HepG2 (cell line): Measurements from ENCODE around the gene ABCA2. TPM values are rescaled to one million over a fixed set of nuclear protein-coding genes. Genes with fewer than 3 reads are reported as not detected.
A peak's percentile ranks its signal among the peaks of the same experiment; 100 is the strongest.

Experiments used
- AGO1 ChIP-seq: fragments of 200-400 bp; formaldehyde crosslinking; IDR thresholded peaks from 2 replicates; pipeline ENCODE4 v1.6.1; 2017; ENCODE audit warnings: mild to moderate bottlenecking, low read depth, low read length, moderate library complexity; ENCODE audit not compliant: poor library complexity, severe bottlenecking
- ARHGAP35 ChIP-seq: sonication (generic); formaldehyde crosslinking; IDR thresholded peaks from 2 replicates; pipeline ENCODE4 v1.9.0; 2022; ENCODE audit warnings: mild to moderate bottlenecking, inconsistent platforms, moderate library complexity, missing genetic modification reagents, borderline replicate concordance
- CENPT ChIP-seq: sonication (generic); formaldehyde crosslinking; IDR thresholded peaks from 2 replicates; pipeline ENCODE4 v1.8.0; 2022; ENCODE audit warnings: low read depth, mild to moderate bottlenecking, moderate library complexity, missing genetic modification reagents
- IKZF4 ChIP-seq: sonication (generic); formaldehyde crosslinking; IDR thresholded peaks from 2 replicates; pipeline ENCODE4 v1.5.1; 2020; ENCODE audit warnings: borderline replicate concordance, mild to moderate bottlenecking, low read depth, missing genetic modification reagents; ENCODE audit errors: not compliant biosample characterization
- ISL2 ChIP-seq: sonication (generic); formaldehyde crosslinking; IDR thresholded peaks from 2 replicates; pipeline ENCODE4 v1.5.0; 2020; ENCODE audit warnings: missing genetic modification reagents
- KLF9 ChIP-seq: IDR thresholded peaks from 2 replicates; pipeline ENCODE4 v1.6.1; 2016; ENCODE audit warnings: low read depth
- NBN ChIP-seq: fragments of 450-650 bp; conservative IDR thresholded peaks from 2 replicates; pipeline ENCODE4 v1.6.1; 2017
- NFE2L1 ChIP-seq: sonication (generic); formaldehyde crosslinking; IDR thresholded peaks from 2 replicates; pipeline ENCODE4 v1.4.0; 2020; ENCODE audit warnings: missing genetic modification reagents, mild to moderate bottlenecking, borderline replicate concordance
- NKX3-1 ChIP-seq: sonication (generic); formaldehyde crosslinking; IDR thresholded peaks from 2 replicates; pipeline ENCODE4 v1.5.0; 2020; ENCODE audit warnings: missing genetic modification reagents
- ZFP90 ChIP-seq: sonication (generic); formaldehyde crosslinking; IDR thresholded peaks from 2 replicates; pipeline ENCODE4 v1.8.0; 2022; ENCODE audit warnings: missing genetic modification reagents, mild to moderate bottlenecking, inconsistent platforms, borderline replicate concordance
- ZNF317 ChIP-seq: sonication (generic); formaldehyde crosslinking; IDR thresholded peaks from 2 replicates; pipeline ENCODE4 v1.5.0; 2020; ENCODE audit warnings: mild to moderate bottlenecking, missing genetic modification reagents
- ZNF558 ChIP-seq: sonication (generic); formaldehyde crosslinking; IDR thresholded peaks from 2 replicates; pipeline ENCODE4 v1.9.0; 2022; ENCODE audit warnings: mild to moderate bottlenecking, missing genetic modification reagents, borderline replicate concordance
- ZNF614 ChIP-seq: IDR thresholded peaks from 2 replicates; pipeline ENCODE4 v1.6.1; 2018; ENCODE audit warnings: missing biosample characterization, missing genetic modification reagents, inconsistent platforms, borderline replicate concordance
- ZNF660 ChIP-seq: sonication (generic); formaldehyde crosslinking; IDR thresholded peaks from 2 replicates; pipeline ENCODE4 v1.5.1; 2020; ENCODE audit warnings: mild to moderate bottlenecking, low read depth, missing genetic modification reagents, borderline replicate concordance
- ZNF749 ChIP-seq: sonication (generic); formaldehyde crosslinking; IDR thresholded peaks from 2 replicates; pipeline ENCODE4 v1.8.0; 2022; ENCODE audit warnings: mild to moderate bottlenecking, missing genetic modification reagents, moderate library complexity, borderline replicate concordance
- ZNF816 ChIP-seq: sonication (generic); formaldehyde crosslinking; IDR thresholded peaks from 2 replicates; pipeline ENCODE4 v1.8.0; 2022; ENCODE audit warnings: missing genetic modification reagents, mild to moderate bottlenecking, borderline replicate concordance
- polyA plus RNA-seq, 8 experiments: library from polyadenylated mRNA; depleted of rRNA in 3 of 8; stranded (reverse) in 7 of 8; unstranded in 1 of 8; fragments of >200 nt; fragmentation: Illumina TruSeq in 4 of 8; extraction: Trizol in 4 of 8; gene quantifications; 2 replicates each; pipeline versions ENCODE4 v1.2.1 to v1.2.3, GENCODE V29; 2011 to 2016; ENCODE audit warnings: low read depth in 4 of 8, missing spikeins in 1 of 8, mixed read lengths in 1 of 8; ENCODE audit not compliant: insufficient read depth in 1 of 8
- total RNA-seq, 5 experiments: library from RNA; depleted of rRNA; stranded (reverse); fragments of >200 nt; fragmentation: Illumina TruSeq; extraction: Trizol; gene quantifications; 2 replicates each; pipeline ENCODE4 v1.2.3, GENCODE V29; 2016; ENCODE audit warnings: low read depth in 1 of 5
- TF ChIP-seq, protein P1 (sequence below): IDR thresholded peaks from 2 replicates; pipeline ENCODE4 v1.6.1; 2016; ENCODE audit warnings: missing compliant biosample characterization, missing genetic modification reagents, borderline replicate concordance
- TF ChIP-seq, protein P2 (sequence below): sonication (generic); formaldehyde crosslinking; IDR thresholded peaks from 2 replicates; pipeline ENCODE4 v1.5.0; 2020; ENCODE audit warnings: mild to moderate bottlenecking, missing genetic modification reagents
- TF ChIP-seq, protein P3 (sequence below): sonication (generic); formaldehyde crosslinking; IDR thresholded peaks from 2 replicates; pipeline ENCODE4 v1.4.0; 2020; ENCODE audit warnings: missing genetic modification reagents
- TF ChIP-seq, protein P4 (sequence below): IDR thresholded peaks from 2 replicates; pipeline ENCODE4 v1.6.1; 2016; ENCODE audit warnings: control low read depth
- TF ChIP-seq, protein P5 (sequence below): conservative IDR thresholded peaks from 2 replicates; pipeline ENCODE4 v1.6.1; 2018; ENCODE audit warnings: missing genetic modification reagents

The ABCA2 gene
- total and polyA plus RNA-seq, 2 of the 13 experiments (the other 11 are each of a cell fraction or from before 2014, with no cell fraction given): 2.9 to 19.2 TPM

DNA sequence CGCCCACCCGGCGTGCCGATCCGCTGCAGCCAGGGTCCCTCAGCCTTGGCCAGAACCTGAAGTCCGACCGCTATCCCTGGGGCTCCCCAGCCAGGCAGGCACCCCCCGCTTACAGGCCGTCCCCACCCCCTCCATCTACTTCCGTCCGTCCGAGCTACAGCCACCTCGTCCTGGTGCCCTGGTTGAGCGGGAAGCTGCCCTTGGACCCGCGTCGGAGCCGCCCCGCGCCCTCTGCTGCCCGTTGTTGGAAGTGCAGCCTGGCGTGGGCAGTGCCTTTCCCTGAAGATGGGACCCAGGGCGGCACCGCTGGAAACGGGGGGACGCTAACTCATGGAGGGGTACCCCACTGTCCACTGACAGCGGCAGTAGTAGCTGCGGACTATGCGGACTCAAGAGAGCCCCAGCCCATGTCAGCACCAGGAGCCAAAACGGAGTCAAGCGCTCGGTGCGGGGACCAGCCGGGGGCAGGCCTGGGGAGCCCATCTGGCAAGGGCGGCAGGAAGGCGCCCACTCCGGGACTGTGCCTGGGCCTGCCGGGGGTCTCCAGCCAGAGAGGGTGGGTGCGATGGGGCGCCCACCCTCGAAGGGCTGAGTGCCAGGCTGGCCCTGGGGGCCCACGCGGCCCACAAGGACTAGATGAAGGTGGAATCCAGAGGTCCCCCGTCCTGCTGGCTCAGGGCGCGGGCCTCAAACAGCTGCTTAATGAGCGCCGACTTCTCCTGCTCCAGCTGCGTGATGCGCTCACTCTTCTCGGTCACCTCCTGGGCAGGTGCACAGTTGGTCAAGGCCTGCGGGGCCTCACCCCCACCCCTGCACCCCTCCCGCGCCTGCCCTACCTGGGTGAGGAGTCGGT is 36.2 kb upstream of the ABCA2 start (continued):
- TF ChIP-seq, protein P1, sequence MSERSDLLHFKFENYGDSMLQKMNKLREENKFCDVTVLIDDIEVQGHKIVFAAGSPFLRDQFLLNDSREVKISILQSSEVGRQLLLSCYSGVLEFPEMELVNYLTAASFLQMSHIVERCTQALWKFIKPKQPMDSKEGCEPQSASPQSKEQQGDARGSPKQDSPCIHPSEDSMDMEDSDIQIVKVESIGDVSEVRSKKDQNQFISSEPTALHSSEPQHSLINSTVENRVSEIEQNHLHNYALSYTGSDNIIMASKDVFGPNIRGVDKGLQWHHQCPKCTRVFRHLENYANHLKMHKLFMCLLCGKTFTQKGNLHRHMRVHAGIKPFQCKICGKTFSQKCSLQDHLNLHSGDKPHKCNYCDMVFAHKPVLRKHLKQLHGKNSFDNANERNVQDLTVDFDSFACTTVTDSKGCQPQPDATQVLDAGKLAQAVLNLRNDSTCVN (CRISPR knock-in tag): 0 out of 2 replicates have a peak, but pooled peaks have one; percentile 32
- TF ChIP-seq, protein P2, sequence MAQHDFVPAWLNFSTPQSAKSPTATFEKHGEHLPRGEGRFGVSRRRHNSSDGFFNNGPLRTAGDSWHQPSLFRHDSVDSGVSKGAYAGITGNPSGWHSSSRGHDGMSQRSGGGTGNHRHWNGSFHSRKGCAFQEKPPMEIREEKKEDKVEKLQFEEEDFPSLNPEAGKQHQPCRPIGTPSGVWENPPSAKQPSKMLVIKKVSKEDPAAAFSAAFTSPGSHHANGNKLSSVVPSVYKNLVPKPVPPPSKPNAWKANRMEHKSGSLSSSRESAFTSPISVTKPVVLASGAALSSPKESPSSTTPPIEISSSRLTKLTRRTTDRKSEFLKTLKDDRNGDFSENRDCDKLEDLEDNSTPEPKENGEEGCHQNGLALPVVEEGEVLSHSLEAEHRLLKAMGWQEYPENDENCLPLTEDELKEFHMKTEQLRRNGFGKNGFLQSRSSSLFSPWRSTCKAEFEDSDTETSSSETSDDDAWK: no peak
- TF ChIP-seq, protein P3, sequence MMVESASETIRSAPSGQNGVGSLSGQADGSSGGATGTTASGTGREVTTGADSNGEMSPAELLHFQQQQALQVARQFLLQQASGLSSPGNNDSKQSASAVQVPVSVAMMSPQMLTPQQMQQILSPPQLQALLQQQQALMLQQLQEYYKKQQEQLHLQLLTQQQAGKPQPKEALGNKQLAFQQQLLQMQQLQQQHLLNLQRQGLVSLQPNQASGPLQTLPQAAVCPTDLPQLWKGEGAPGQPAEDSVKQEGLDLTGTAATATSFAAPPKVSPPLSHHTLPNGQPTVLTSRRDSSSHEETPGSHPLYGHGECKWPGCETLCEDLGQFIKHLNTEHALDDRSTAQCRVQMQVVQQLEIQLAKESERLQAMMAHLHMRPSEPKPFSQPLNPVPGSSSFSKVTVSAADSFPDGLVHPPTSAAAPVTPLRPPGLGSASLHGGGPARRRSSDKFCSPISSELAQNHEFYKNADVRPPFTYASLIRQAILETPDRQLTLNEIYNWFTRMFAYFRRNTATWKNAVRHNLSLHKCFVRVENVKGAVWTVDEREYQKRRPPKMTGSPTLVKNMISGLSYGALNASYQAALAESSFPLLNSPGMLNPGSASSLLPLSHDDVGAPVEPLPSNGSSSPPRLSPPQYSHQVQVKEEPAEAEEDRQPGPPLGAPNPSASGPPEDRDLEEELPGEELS (CRISPR knock-in tag): no peak
- 0 out of 2 replicates have a peak, but pooled peaks have one; percentile 39 for TF ChIP-seq ZNF749 (CRISPR knock-in tag)
- TF ChIP-seq NFE2L1: no peak
- no peak for TF ChIP-seq ARHGAP35
- TF ChIP-seq ZNF558 (CRISPR knock-in tag): no peak
- TF ChIP-seq ZNF816 (CRISPR knock-in tag): no peak
- no peak for TF ChIP-seq ZNF317 (CRISPR knock-in tag)
- TF ChIP-seq, protein P4, sequence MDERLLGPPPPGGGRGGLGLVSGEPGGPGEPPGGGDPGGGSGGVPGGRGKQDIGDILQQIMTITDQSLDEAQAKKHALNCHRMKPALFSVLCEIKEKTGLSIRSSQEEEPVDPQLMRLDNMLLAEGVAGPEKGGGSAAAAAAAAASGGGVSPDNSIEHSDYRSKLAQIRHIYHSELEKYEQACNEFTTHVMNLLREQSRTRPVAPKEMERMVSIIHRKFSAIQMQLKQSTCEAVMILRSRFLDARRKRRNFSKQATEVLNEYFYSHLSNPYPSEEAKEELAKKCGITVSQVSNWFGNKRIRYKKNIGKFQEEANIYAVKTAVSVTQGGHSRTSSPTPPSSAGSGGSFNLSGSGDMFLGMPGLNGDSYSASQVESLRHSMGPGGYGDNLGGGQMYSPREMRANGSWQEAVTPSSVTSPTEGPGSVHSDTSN (CRISPR knock-in tag): no peak
- TF ChIP-seq ISL2: no peak
- TF ChIP-seq CENPT (CRISPR knock-in tag): no peak
- TF ChIP-seq NBN: no peak
- no peak for TF ChIP-seq NKX3-1 (CRISPR knock-in tag)
- TF ChIP-seq IKZF4 (CRISPR knock-in tag): no peak
- TF ChIP-seq, protein P5, sequence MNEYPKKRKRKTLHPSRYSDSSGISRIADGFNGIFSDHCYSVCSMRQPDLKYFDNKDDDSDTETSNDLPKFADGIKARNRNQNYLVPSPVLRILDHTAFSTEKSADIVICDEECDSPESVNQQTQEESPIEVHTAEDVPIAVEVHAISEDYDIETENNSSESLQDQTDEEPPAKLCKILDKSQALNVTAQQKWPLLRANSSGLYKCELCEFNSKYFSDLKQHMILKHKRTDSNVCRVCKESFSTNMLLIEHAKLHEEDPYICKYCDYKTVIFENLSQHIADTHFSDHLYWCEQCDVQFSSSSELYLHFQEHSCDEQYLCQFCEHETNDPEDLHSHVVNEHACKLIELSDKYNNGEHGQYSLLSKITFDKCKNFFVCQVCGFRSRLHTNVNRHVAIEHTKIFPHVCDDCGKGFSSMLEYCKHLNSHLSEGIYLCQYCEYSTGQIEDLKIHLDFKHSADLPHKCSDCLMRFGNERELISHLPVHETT (CRISPR knock-in tag): no peak
- no peak for TF ChIP-seq ZNF660
- TF ChIP-seq ZNF614 (CRISPR knock-in tag): no peak
- TF ChIP-seq AGO1: peak; percentile 56
- 0 out of 2 replicates have a peak, but pooled peaks have one; percentile 25 for TF ChIP-seq ZFP90
- no peak for TF ChIP-seq KLF9 (CRISPR knock-in tag)
